Measurements from ENCODE around the gene SRSF6.
A peak's percentile ranks its signal among the peaks of the same experiment; 100 is the strongest.
"Not testable (repeated sequence)": the region's sequence is repeated elsewhere in the genome, so short reads cannot be mapped to it uniquely, and the experiment has no call there.

SRSF6 gene

GRCh38 chr20:43448748-43449535, 8.8 kb upstream of the SRSF6 start:
- peak; percentile 27 to 41 for DNase-seq

- no peak for DNase-seq
These were observed 6.6 kb upstream of the SRSF6 start for GRCh38 chr20:43450841-43451799.

- DNase-seq: no peak
These were observed 5.1 kb upstream of the SRSF6 start for GRCh38 chr20:43452404-43453126.

GRCh38 chr20:43456252-43456651, 1.4 kb upstream of the SRSF6 start:
- not testable (repeated sequence) for DNase-seq

- peak; percentile 89 to 91 for DNase-seq
These were observed 672 bp upstream of the SRSF6 start for GRCh38 chr20:43456809-43457639.

GRCh38 chr20:43458422-43458924, 777 bp downstream of the SRSF6 start:
- peak in 1 of 2 experiments; percentile 4 for DNase-seq

- DNase-seq: no peak
These were observed 1.6 kb downstream of the SRSF6 start for GRCh38 chr20:43459022-43459942.

GRCh38 chr20:43460172-43460829, 2.6 kb downstream of the SRSF6 start:
- no peak for DNase-seq

- no peak for DNase-seq
These were observed 3.1 kb downstream of the SRSF6 start for GRCh38 chr20:43460830-43461200.

GRCh38 chr20:43461894-43462659, 4.4 kb downstream of the SRSF6 start:
- DNase-seq: no peak

- no peak for DNase-seq
These were observed 5.2 kb downstream of the SRSF6 start for GRCh38 chr20:43462660-43463526.

- DNase-seq: no peak
These were observed 6.0 kb downstream of the SRSF6 start for GRCh38 chr20:43463527-43464218.

- no peak for DNase-seq
These were observed 6.6 kb downstream of the SRSF6 start for GRCh38 chr20:43464219-43464790.

- DNase-seq: no peak
These were observed 7.9 kb downstream of the SRSF6 start for GRCh38 chr20:43465625-43465943.

- no peak for DNase-seq
These were observed 9.9 kb downstream of the SRSF6 start for GRCh38 chr20:43467589-43467988.

GRCh38 chr20:43472671-43473380, 15.1 kb downstream of the SRSF6 start:
- no peak for DNase-seq

GRCh38 chr20:43473381-43473704, 15.6 kb downstream of the SRSF6 start:
- DNase-seq: no peak

Measured in AML-193 (cell line).